ENCODE data around the gene RNASET2.
"Not testable (repeated sequence)": the region's sequence is repeated elsewhere in the genome, so short reads cannot be mapped to it uniquely, and the experiment has no call there.

GRCh38 chr6:166892472-166892871 lies 63.9 kb downstream of the RNASET2 start:
- TF ChIP-seq EZH2 (IDR thresholded peaks at IDR 0.05); POLR2AphosphoS5 (IDR thresholded peaks at IDR 0.05; ENCODE audit: borderline replicate concordance, low read depth, low read length): not testable (repeated sequence)

Measured in SK-N-MC (cell line).